HCT116 (cell line): ENCODE measurements around the gene CACNA1A. TPM values are rescaled to one million over a fixed set of nuclear protein-coding genes. Genes with fewer than 3 reads are reported as not detected.

Experiments used
- ATAC-seq: fragments of 200-7000 bp; cut with Tn5 transposase; 2 replicates; pipeline ENCODE4 v1.9.1; 2020; ENCODE audit warnings: mild to moderate bottlenecking, moderate library complexity
- BruUV-seq: library from RNA; stranded (reverse); fragments of 400-500 nt; replicated peaks from 2 replicates; lab custom pipeline; 2021; lab: Mats Ljungman, UMichigan
- CTCF ChIA-PET: fragments of 300-600 bp; sonication (Branson Sonifier 250); formaldehyde crosslinking; loops from one replicate; lab custom pipeline; 2021; ENCODE audit warnings: antibody characterized with exemption; lab: Charles Lee
- POLR2A ChIA-PET: fragments of 300-600, 350-600 bp; sonication (Branson Sonifier 250); formaldehyde crosslinking; loops from one replicate; lab custom pipeline; 2021; ENCODE audit warnings: antibody characterized with exemption; lab: Charles Lee
- RAD21 ChIA-PET, 2 experiments: fragments of 300-600 bp; sonication (Branson Sonifier 250); formaldehyde crosslinking; loops; one replicate each; lab custom pipeline; 2023; ENCODE audit warnings: low total read pairs in 2 of 2; ENCODE audit not compliant: uncharacterized antibody in 2 of 2, unreplicated experiment in 2 of 2, low non-redundant PET in 1 of 2; lab: Charles Lee
- DNase-seq: peaks from one replicate; pipeline ENCODE4 v3.0.0-alpha.2; 2010; ENCODE audit warnings: low read depth, low spot score
- H2AFZ ChIP-seq: fragments of 200-600 bp; shearing (Covaris generic), sonication (generic); 2 replicates; pipeline ENCODE4 v1.6.1; 2017; ENCODE audit warnings: low read depth, mixed run types, mixed read lengths, antibody characterized with exemption, low read length; ENCODE audit not compliant: poor library complexity, severe bottlenecking
- H3K27ac ChIP-seq: 2 replicates; pipeline ENCODE4 v1.5.1; 2012; ENCODE audit warnings: low read depth, low read length
- H3K27me3 ChIP-seq: fragments of 200-600 bp; sonication (generic); 2 replicates; pipeline ENCODE4 v1.6.1; 2016; ENCODE audit warnings: mixed run types, low read length, mixed read lengths; ENCODE audit not compliant: insufficient read depth
- H3K36me3 ChIP-seq, 2 experiments: fragments of 200-500 bp in 1 of 2; fragments of 200-600 bp in 1 of 2; sonication (Bioruptor generic) in 1 of 2; sonication (generic) in 1 of 2; 2 replicates each; pipeline versions ENCODE4 v1.5.1 to v1.6.1; 2014 to 2016; ENCODE audit warnings: low read length in 2 of 2, inconsistent platforms in 1 of 2, mixed read lengths in 1 of 2, mixed run types in 1 of 2; ENCODE audit not compliant: insufficient read depth in 2 of 2, control insufficient read depth in 1 of 2
- H3K4me1 ChIP-seq, 2 experiments: fragments of 200-600 bp in 1 of 2; sonication (generic) in 1 of 2; 2 replicates each; pipeline versions ENCODE4 v1.5.1 to v1.6.1; 2012 to 2017; ENCODE audit warnings: low read length in 2 of 2, inconsistent platforms in 1 of 2, mild to moderate bottlenecking in 1 of 2, mixed read lengths in 1 of 2, mixed run types in 1 of 2, moderate library complexity in 1 of 2; ENCODE audit not compliant: insufficient read depth in 2 of 2, control insufficient read depth in 1 of 2
- H3K4me2 ChIP-seq: fragments of 200-600 bp; sonication (generic); 2 replicates; pipeline ENCODE4 v1.6.1; 2017; ENCODE audit warnings: mixed run types, low read length, mixed read lengths
- H3K4me3 ChIP-seq, 2 experiments: fragments of 200-600 bp in 1 of 2; sonication (generic) in 1 of 2; replicated peaks in 1 of 2; 2 replicates each; pipeline ENCODE4 v1.5.1; 2011 to 2016; ENCODE audit warnings: low read length in 2 of 2, control low read depth in 1 of 2, low read depth in 1 of 2, mild to moderate bottlenecking in 1 of 2, mixed read lengths in 1 of 2, mixed run types in 1 of 2
- H3K79me2 ChIP-seq: fragments of 200-600 bp; sonication (generic); 2 replicates; pipeline ENCODE4 v1.6.1; 2017; ENCODE audit warnings: mild to moderate bottlenecking, mixed run types, low read length, moderate library complexity, mixed read lengths; ENCODE audit not compliant: insufficient read depth
- H3K9ac ChIP-seq: fragments of 200-600 bp; sonication (generic); 2 replicates; pipeline ENCODE4 v1.6.1; 2016; ENCODE audit warnings: low read length, mixed read lengths
- H3K9me2 ChIP-seq: fragments of 200-600 bp; sonication (generic), shearing (Covaris generic); 2 replicates; pipeline ENCODE4 v1.6.1; 2017; ENCODE audit warnings: mixed run types, mild to moderate bottlenecking, moderate library complexity; ENCODE audit not compliant: insufficient read depth
- H3K9me3 ChIP-seq, 2 experiments: fragments of 200-500 bp in 1 of 2; fragments of 200-600 bp in 1 of 2; sonication (Bioruptor generic) in 1 of 2; sonication (generic) in 1 of 2; 2 replicates each; pipeline ENCODE4 v1.6.1; 2014 to 2017; ENCODE audit warnings: low read length in 2 of 2, mixed read lengths in 2 of 2, inconsistent platforms in 1 of 2, low read depth in 1 of 2, mild to moderate bottlenecking in 1 of 2, mixed run types in 1 of 2, moderate library complexity in 1 of 2; ENCODE audit not compliant: control insufficient read depth in 1 of 2, insufficient read depth in 1 of 2
- H4K20me1 ChIP-seq: fragments of 200-600 bp; sonication (generic), shearing (Covaris generic); 2 replicates; pipeline ENCODE4 v1.6.1; 2017; ENCODE audit warnings: mixed run types, mild to moderate bottlenecking, moderate library complexity; ENCODE audit not compliant: insufficient read depth
- CBX3 ChIP-seq: IDR thresholded peaks from 2 replicates; pipeline ENCODE4 v1.6.1; 2012; ENCODE audit warnings: low read depth
- CEBPB ChIP-seq: IDR thresholded peaks from 2 replicates; pipeline ENCODE4 v1.6.1; 2012; ENCODE audit warnings: low read depth
- CTCF ChIP-seq, 3 experiments: fragments of 200-600 bp in 1 of 3; sonication (generic) in 1 of 3; IDR thresholded peaks in 2 of 3; conservative IDR thresholded peaks in 1 of 3; 2 replicates each; pipeline ENCODE4 v1.5.1; 2012 to 2017; ENCODE audit warnings: low read depth in 2 of 3, low read length in 2 of 3, antibody characterized with exemption in 1 of 3, borderline replicate concordance in 1 of 3, control low read depth in 1 of 3, mild to moderate bottlenecking in 1 of 3, mixed read lengths in 1 of 3, mixed run types in 1 of 3, moderate library complexity in 1 of 3; ENCODE audit not compliant: insufficient read depth in 1 of 3
- EZH2 ChIP-seq: fragments of 200-600 bp; sonication (generic); IDR thresholded peaks from 2 replicates; pipeline ENCODE4 v1.6.1; 2017; ENCODE audit warnings: antibody characterized with exemption, mixed run types
- EZH2phosphoT487 ChIP-seq: fragments of 200-600 bp; IDR thresholded peaks from 2 replicates; pipeline ENCODE4 v1.6.1; 2018; ENCODE audit warnings: antibody characterized with exemption, borderline replicate concordance
- POLR2AphosphoS5 ChIP-seq: IDR thresholded peaks from 2 replicates; pipeline ENCODE4 v1.6.1; 2011; ENCODE audit warnings: mild to moderate bottlenecking, low read depth, low read length, moderate library complexity
- SIN3A ChIP-seq: IDR thresholded peaks from 2 replicates; pipeline ENCODE4 v1.6.1; 2012; ENCODE audit warnings: low read depth
- SP1 ChIP-seq: IDR thresholded peaks from 2 replicates; pipeline ENCODE4 v1.6.1; 2012; ENCODE audit warnings: low read depth
- ZBTB33 ChIP-seq: IDR thresholded peaks from 2 replicates; pipeline ENCODE4 v1.6.1; 2011; ENCODE audit warnings: mild to moderate bottlenecking, low read length, moderate library complexity; ENCODE audit not compliant: insufficient replicate concordance; ENCODE audit errors: extremely low read depth
- ZFX ChIP-seq: fragments of 450-650 bp; IDR thresholded peaks from 2 replicates; pipeline ENCODE4 v1.6.1; 2017
- intact Hi-C: fragments of 100-400 bp; cut with micrococcal nuclease; formaldehyde crosslinking; loops from 2 replicates; pipeline ENCODE4 v1.10.0; 2022
- total RNA-seq: library from RNA; stranded (reverse); gene quantifications from one replicate; pipeline ENCODE4 v1.2.1, GENCODE V29; 2021; ENCODE audit not compliant: unreplicated experiment

Gene CACNA1A
- total RNA-seq, 1 experiment from 2014 or later: 7.5 TPM

- ChIA-PET RAD21 (no interaction called here), POLR2A (no interaction called here), CTCF (interaction anchor here (1.5 kb wide), 1 partner anchor 52 kb away, joined by 5 read pairs; no protein-coding TSS in a partner anchor)
- Histone ChIP-seq H3K4me1 (peaks cover 0 to 9% of the 10 kb centered on the region in 2 experiments; a peak in 1 of 4 replicates), H3K27ac (no peak overlapping the region), H3K4me2 (no peak overlapping the region), H3K9ac (no peak overlapping the region), H3K79me2 (peaks cover 2% of the 10 kb centered on the region; the same call in 1 of the 2 replicates), H3K9me3 (no peaks in the 10 kb centered on the region), H2AFZ (no peak overlapping the region), H3K27me3 (peaks cover 11% of the 10 kb centered on the region; the same call in 1 of the 2 replicates), H3K4me3 (no peak overlapping the region), H3K9me2 (no peaks in the 10 kb centered on the region), H3K36me3 (no peaks in the 10 kb centered on the region), H4K20me1 (no peaks in the 10 kb centered on the region)
- BruUV-seq: no TSS peak
- DNase-seq (no peak), ATAC-seq (no peak)
- TF ChIP-seq SIN3A (no peak), POLR2AphosphoS5 (no peak), ZFX (no peak), CBX3 (no peak), EZH2phosphoT487 (no peak), CEBPB (no peak), ZBTB33 (no peak), SP1 (no peak), EZH2 (no peak), CTCF (IDR thresholded peaks at IDR 0.05 in 2 of 3, conservative IDR thresholded peaks at IDR 0.05 in 1 of 3; ENCODE audit: borderline replicate concordance in 1 of 3, insufficient read depth in 1 of 3, low read depth in 2 of 3, low read length in 2 of 3) (no peak)
- intact Hi-C loops: no loop called here
These were observed 176.0 kb downstream of the CACNA1A start for GRCh38 chr19:13330285-13330684.
